ENCODE results near the gene GLT6D1. TPM values are rescaled to one million over a fixed set of nuclear protein-coding genes. Genes with fewer than 3 reads are reported as not detected.

Gene GLT6D1
- total and polyA plus RNA-seq, 2 donors (not counting 3 experiments of a cell fraction or from before 2014, with no cell fraction given) = not detected

GRCh38 chr9:135684691-135685090, 45.4 kb upstream of the GLT6D1 start:
- no TSS peak for BruUV-seq (replicated peaks)
- no peaks in the 10 kb centered on the region for H3K27me3 ChIP-seq (ENCODE audit: control insufficient read depth in 2 of 2, insufficient read depth in 2 of 2, low read length in 2 of 2)
- POLR2A ChIA-PET = no interaction called here

More at GRCh38 chr9:135684691-135685090, 45.4 kb upstream of the GLT6D1 start:
- H2AFZ ChIP-seq (ENCODE audit: low read depth, low read length) = no peak overlapping the region
- DNase-seq (ENCODE audit: low read depth, low spot score) (no peak), FAIRE-seq (no peak)
- H3K9ac ChIP-seq (replicated peaks; ENCODE audit: extremely low read depth, insufficient read depth, low read length) = no peak overlapping the region
- H3K79me2 ChIP-seq (ENCODE audit: control insufficient read depth, insufficient read depth, low read length) = no peaks in the 10 kb centered on the region
- no peak overlapping the region for H3K27ac ChIP-seq (ENCODE audit: insufficient read depth, low read depth, low read length)
- no peaks in the 10 kb centered on the region for H3K9me1 ChIP-seq (replicated peaks; ENCODE audit: control insufficient read depth, extremely low read depth, insufficient read depth, low read length)
- CTCF ChIA-PET = no interaction called here
- H3K4me3 ChIP-seq (replicated peaks in 1 of 3; ENCODE audit: insufficient read depth in 1 of 3, low read depth in 1 of 3, low read length in 3 of 3) = no peak overlapping the region
- H3K4me1 ChIP-seq (ENCODE audit: control insufficient read depth, extremely low read depth, insufficient read depth, low read length) = no peaks in the 10 kb centered on the region
- dilution Hi-C loops (cut with MboI; ENCODE audit: extremely low pct_ligation_motif_present, low sequenced_read_pairs) (no loop called here), intact Hi-C loops (cut with micrococcal nuclease) (no loop called here)
- no peak overlapping the region for H3K4me2 ChIP-seq (ENCODE audit: insufficient read depth, low read length)
- H3K9me3 ChIP-seq (replicated peaks; ENCODE audit: control insufficient read depth, insufficient read depth, low read length) = no peaks in the 10 kb centered on the region
- no peaks in the 10 kb centered on the region for H3K36me3 ChIP-seq (ENCODE audit: control insufficient read depth in 2 of 2, extremely low read depth in 1 of 2, insufficient read depth in 2 of 2, low read length in 2 of 2)
- TF ChIP-seq POLR2AphosphoS5 (IDR thresholded peaks at IDR 0.05; ENCODE audit: insufficient read depth, low read depth, low read length) (no peak), CTCF (IDR thresholded peaks at IDR 0.05; ENCODE audit: extremely low read depth in 1 of 2, insufficient read depth in 1 of 2, low read depth in 1 of 2, low read length in 2 of 2) (no peak), POLR2A (IDR thresholded peaks at IDR 0.05; ENCODE audit: low read depth, low read length) (no peak), FOS (IDR thresholded peaks at IDR 0.05; ENCODE audit: borderline replicate concordance, insufficient read depth, low read length) (no peak), GATA2 (IDR thresholded peaks at IDR 0.05; ENCODE audit: insufficient read depth, insufficient read length, low read depth, low read length) (no peak), JUN (IDR thresholded peaks at IDR 0.05; ENCODE audit: borderline replicate concordance, insufficient read depth, insufficient read length, low read depth) (no peak), MAX (IDR thresholded peaks at IDR 0.05; ENCODE audit: insufficient read depth, insufficient read length) (no peak), MYC (IDR thresholded peaks at IDR 0.05; ENCODE audit: low read depth, low read length) (no peak), EZH2 (IDR thresholded peaks at IDR 0.05; ENCODE audit: borderline replicate concordance, low read depth, low read length, severe bottlenecking) (no peak)
- no peaks in the 10 kb centered on the region for H4K20me1 ChIP-seq (replicated peaks; ENCODE audit: control insufficient read depth, extremely low read depth, insufficient read depth, low read length)
